GM12891 (cell line): ENCODE results near the gene APOBEC3A.

ENCODE experiments used
- PAX5 ChIP-seq: IDR thresholded peaks from 2 replicates; pipeline ENCODE4 v1.6.1; 2011; ENCODE audit warnings: low read length, moderate library complexity, mild to moderate bottlenecking; ENCODE audit not compliant: insufficient read depth, severe bottlenecking
- POLR2A ChIP-seq: IDR thresholded peaks from 2 replicates; pipeline ENCODE4 v1.6.1; 2011; ENCODE audit warnings: low read depth, low read length, control low read depth
- POLR2AphosphoS5 ChIP-seq: IDR thresholded peaks from 2 replicates; pipeline ENCODE4 v1.6.1; 2011; ENCODE audit warnings: low read depth, low read length, control low read depth
- SPI1 ChIP-seq: IDR thresholded peaks from 2 replicates; pipeline ENCODE4 v1.6.1; 2011; ENCODE audit warnings: low read depth, low read length, control low read depth
- TAF1 ChIP-seq: IDR thresholded peaks from 2 replicates; pipeline ENCODE4 v1.6.1; 2011; ENCODE audit warnings: low read depth, low read length, control low read depth

- TF ChIP-seq TAF1, result no peak
- no peak for TF ChIP-seq POLR2A
- TF ChIP-seq POLR2AphosphoS5, result no peak
- no peak for TF ChIP-seq SPI1
- no peak for TF ChIP-seq PAX5
Measured at GRCh38 chr22:38938925-38939324, 18.5 kb upstream of the APOBEC3A start.
